Stomach (tissue), 4 donors: ENCODE results near the gene GRAMD2B.

ENCODE experiments used
- CTCF ChIP-seq, 7 experiments: fragments of 450-650 bp in 4 of 7; fragments of 200-600 bp in 3 of 7; sonication (generic) in 3 of 7; IDR thresholded peaks; one replicate each; pipeline ENCODE4 v1.5.1; 2016 to 2019; ENCODE audit warnings: antibody characterized with exemption in 7 of 7, control low read depth in 2 of 7, mild to moderate bottlenecking in 1 of 7
- EP300 ChIP-seq: sonication (generic); formaldehyde crosslinking; IDR thresholded peaks from one replicate; pipeline ENCODE4 v1.6.1; 2017; ENCODE audit warnings: antibody characterized with exemption
- POLR2A ChIP-seq, 4 donors: fragments of 450-650 bp; IDR thresholded peaks; one replicate each; pipeline ENCODE4 v1.6.1; 2016; ENCODE audit warnings: antibody characterized with exemption in 4 of 4, control low read depth in 2 of 4, mild to moderate bottlenecking in 1 of 4, moderate library complexity in 1 of 4

DNA sequence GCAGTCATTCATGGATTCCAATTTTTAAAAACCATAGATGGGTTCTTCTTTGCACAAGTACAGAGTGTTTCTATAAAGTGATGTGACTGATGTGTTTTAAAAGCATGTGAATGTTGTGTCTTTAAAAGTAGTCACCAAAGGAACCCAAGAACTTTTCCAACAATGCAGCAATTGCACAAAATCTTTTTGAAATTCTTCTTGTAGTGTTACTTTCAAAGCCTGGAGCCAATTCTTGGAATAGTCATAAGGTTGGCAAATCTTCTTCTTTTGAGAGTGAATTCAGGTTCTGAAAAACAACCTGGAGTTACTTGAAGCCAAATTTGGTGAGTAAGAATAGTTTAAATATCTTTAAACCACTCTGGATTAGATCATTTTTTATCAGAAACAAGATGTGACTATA, 10.5 kb downstream of the GRAMD2B start:
- TF ChIP-seq CTCF (IDR thresholded peaks at IDR 0.05) (no peak), POLR2A (IDR thresholded peaks at IDR 0.05) (no peak), EP300 (no peak)
